ENCODE measurements around the gene IL10RB.
"Not testable (repeated sequence)": the region's sequence is repeated elsewhere in the genome, so short reads cannot be mapped to it uniquely, and the experiment has no call there.

The IL10RB gene

GRCh38 chr21:33305344-33305671 is 39.1 kb downstream of the IL10RB start:
- DNase-seq, result no peak

- DNase-seq, result no peak
Observed at GRCh38 chr21:33305938-33306337, 39.8 kb downstream of the IL10RB start.

GRCh38 chr21:33308586-33309490 is 42.7 kb downstream of the IL10RB start:
- DNase-seq, result peak; percentile 36

GRCh38 chr21:33309778-33310177 is 43.6 kb downstream of the IL10RB start:
- no peak for DNase-seq

GRCh38 chr21:33312121-33312520 is 46.0 kb downstream of the IL10RB start:
- DNase-seq, result no peak

GRCh38 chr21:33313183-33313582 is 47.0 kb downstream of the IL10RB start:
- DNase-seq, result no peak

- no peak for DNase-seq
Observed at GRCh38 chr21:33313611-33314010, 47.4 kb downstream of the IL10RB start.

- DNase-seq, result no peak
Observed at GRCh38 chr21:33314111-33314510, 47.9 kb downstream of the IL10RB start.

GRCh38 chr21:33315946-33316710 is 50.0 kb downstream of the IL10RB start:
- no peak for DNase-seq

GRCh38 chr21:33317145-33317544 is 51.0 kb downstream of the IL10RB start:
- DNase-seq, result no peak

GRCh38 chr21:33317786-33318486 is 51.8 kb downstream of the IL10RB start:
- no peak for DNase-seq

GRCh38 chr21:33321005-33321404 is 54.8 kb downstream of the IL10RB start:
- DNase-seq, result peak; percentile 49

- not testable (repeated sequence) for DNase-seq
Observed at GRCh38 chr21:33323610-33324009, 57.4 kb downstream of the IL10RB start.

GRCh38 chr21:33324291-33325221 is 58.4 kb downstream of the IL10RB start, which contains the start of gene IFNAR1:
TSS of gene IFNAR1 (plus strand) at chr21:33324970. CDS start at chr21:33325056, 86 bp downstream.
- peak; percentile 97 for DNase-seq

- peak; percentile 78 for DNase-seq
Observed at GRCh38 chr21:33325222-33326067, 59.3 kb downstream of the IL10RB start.

- DNase-seq, result no peak
Observed at GRCh38 chr21:33327326-33327725, 61.2 kb downstream of the IL10RB start.

GRCh38 chr21:33327792-33328433 is 61.7 kb downstream of the IL10RB start:
- DNase-seq, result no peak

- DNase-seq, result no peak
Observed at GRCh38 chr21:33330726-33331125, 64.6 kb downstream of the IL10RB start.

- peak; percentile 4 for DNase-seq
Observed at GRCh38 chr21:33332143-33332542, 66.0 kb downstream of the IL10RB start.

GRCh38 chr21:33334191-33334590 is 68.0 kb downstream of the IL10RB start:
- no peak for DNase-seq

- no peak for DNase-seq
Observed at GRCh38 chr21:33334824-33335223, 68.7 kb downstream of the IL10RB start.
